PFSK-1 (cell line): ENCODE data around the gene NOXA1.

Experiments used
- FOXP2 ChIP-seq: optimal IDR thresholded peaks from 2 replicates; pipeline ENCODE3; 2011; ENCODE audit warnings: borderline replicate concordance, control low read depth, inconsistent platforms; ENCODE audit not compliant: insufficient read depth; ENCODE audit errors: extremely low read length, extremely low read depth
- POLR2AphosphoS5 ChIP-seq: IDR thresholded peaks from 2 replicates; pipeline ENCODE4 v1.6.1; 2012; ENCODE audit warnings: low read depth, mild to moderate bottlenecking, control low read depth, low read length, moderate library complexity
- SIN3A ChIP-seq: IDR thresholded peaks from 2 replicates; pipeline ENCODE4 v1.6.1; 2012; ENCODE audit warnings: mild to moderate bottlenecking, low read length, moderate library complexity, borderline replicate concordance; ENCODE audit not compliant: insufficient read depth
- TAF1 ChIP-seq: IDR thresholded peaks from 2 replicates; pipeline ENCODE4 v1.6.1; 2012; ENCODE audit warnings: low read length, control low read depth, borderline replicate concordance; ENCODE audit not compliant: insufficient read depth
- TF ChIP-seq, protein P1 (sequence below), 2 experiments: IDR thresholded peaks; 2 replicates each; pipeline versions ENCODE4 v1.6.1 to v1.8.0; 2011 to 2012; ENCODE audit warnings: low read depth in 2 of 2, low read length in 2 of 2, control low read depth in 1 of 2, inconsistent platforms in 1 of 2, mild to moderate bottlenecking in 1 of 2, moderate library complexity in 1 of 2; ENCODE audit not compliant: insufficient read depth in 1 of 2

NOXA1 gene

DNA sequence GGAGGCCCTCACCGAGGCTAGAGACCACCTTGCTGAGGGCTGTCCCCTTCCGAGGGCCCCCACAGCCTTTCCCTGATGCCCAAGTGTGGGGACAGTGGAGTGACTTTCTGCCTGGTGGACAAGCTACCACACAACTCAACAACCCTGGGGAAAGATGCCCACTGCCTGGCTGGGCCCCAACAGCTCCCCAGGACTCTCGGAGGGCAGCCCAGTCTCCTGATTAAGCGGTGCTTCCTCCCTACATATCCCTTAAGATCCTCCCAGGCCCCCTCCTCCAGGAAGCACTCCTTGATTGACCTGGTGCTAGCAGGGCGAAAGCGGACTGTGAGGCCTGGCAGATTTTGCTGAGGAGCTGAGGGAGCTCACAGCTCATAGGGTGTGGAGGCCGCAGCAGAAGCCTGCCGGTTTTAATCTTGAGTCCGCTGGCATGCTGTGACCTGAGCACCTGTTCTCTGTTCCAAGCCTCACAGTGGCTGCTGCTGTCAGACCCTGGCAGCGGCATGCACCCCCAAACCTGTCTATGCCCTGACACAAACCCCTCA, 33.7 kb downstream of the NOXA1 start:
- TF ChIP-seq POLR2AphosphoS5 (no peak), FOXP2 (no peak), TAF1 (no peak), SIN3A (no peak)
- TF ChIP-seq, protein P1, sequence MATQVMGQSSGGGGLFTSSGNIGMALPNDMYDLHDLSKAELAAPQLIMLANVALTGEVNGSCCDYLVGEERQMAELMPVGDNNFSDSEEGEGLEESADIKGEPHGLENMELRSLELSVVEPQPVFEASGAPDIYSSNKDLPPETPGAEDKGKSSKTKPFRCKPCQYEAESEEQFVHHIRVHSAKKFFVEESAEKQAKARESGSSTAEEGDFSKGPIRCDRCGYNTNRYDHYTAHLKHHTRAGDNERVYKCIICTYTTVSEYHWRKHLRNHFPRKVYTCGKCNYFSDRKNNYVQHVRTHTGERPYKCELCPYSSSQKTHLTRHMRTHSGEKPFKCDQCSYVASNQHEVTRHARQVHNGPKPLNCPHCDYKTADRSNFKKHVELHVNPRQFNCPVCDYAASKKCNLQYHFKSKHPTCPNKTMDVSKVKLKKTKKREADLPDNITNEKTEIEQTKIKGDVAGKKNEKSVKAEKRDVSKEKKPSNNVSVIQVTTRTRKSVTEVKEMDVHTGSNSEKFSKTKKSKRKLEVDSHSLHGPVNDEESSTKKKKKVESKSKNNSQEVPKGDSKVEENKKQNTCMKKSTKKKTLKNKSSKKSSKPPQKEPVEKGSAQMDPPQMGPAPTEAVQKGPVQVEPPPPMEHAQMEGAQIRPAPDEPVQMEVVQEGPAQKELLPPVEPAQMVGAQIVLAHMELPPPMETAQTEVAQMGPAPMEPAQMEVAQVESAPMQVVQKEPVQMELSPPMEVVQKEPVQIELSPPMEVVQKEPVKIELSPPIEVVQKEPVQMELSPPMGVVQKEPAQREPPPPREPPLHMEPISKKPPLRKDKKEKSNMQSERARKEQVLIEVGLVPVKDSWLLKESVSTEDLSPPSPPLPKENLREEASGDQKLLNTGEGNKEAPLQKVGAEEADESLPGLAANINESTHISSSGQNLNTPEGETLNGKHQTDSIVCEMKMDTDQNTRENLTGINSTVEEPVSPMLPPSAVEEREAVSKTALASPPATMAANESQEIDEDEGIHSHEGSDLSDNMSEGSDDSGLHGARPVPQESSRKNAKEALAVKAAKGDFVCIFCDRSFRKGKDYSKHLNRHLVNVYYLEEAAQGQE (IDR thresholded peaks at IDR 0.05; ENCODE audit: insufficient read depth in 1 of 2, low read depth in 2 of 2, low read length in 2 of 2), result no peak

DNA sequence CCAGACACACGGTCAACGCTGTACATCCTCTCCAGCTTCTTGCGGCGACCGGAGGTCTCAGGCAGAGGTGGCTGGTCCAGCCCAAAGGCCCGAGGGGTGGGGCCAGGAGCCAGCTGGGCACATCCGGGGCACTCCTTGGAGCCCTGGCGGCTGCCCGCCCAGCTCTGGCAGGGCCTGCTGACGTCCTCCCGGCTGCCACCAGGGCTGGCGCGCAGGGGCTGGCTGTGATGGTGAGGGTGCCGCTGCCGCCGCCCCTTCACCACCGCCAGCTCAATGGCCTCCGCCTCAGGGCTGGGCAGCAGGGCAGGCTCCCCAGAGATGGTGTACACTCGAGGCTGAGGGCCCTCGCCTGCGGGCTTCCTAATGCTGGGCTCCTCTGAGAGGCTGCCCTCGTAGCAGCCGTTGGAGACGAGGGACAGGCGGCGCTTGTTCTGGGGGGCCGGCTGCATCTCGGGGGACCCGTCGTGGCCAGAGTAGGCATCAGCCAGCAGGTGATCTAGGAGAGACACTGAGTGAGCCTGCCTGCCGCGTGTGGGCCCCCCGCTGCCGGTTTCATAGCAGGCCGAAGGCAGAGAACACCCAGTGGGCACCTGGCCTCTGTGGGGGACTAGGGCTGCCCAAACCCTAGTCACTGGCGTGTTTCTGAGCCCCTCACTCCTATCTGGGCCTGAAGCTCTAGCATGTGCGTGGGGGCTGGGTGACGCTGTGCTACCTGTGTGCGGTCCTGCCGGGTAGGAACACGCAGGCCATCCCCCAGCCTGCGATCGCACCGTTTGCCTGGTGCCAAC, 34.4 kb downstream of the NOXA1 start:
- no peak for TF ChIP-seq FOXP2
- TF ChIP-seq, protein P1 (IDR thresholded peaks at IDR 0.05; ENCODE audit: insufficient read depth in 1 of 2, low read depth in 2 of 2, low read length in 2 of 2), result no peak
- TF ChIP-seq TAF1, result no peak
- TF ChIP-seq SIN3A, result no peak
- no peak for TF ChIP-seq POLR2AphosphoS5

DNA sequence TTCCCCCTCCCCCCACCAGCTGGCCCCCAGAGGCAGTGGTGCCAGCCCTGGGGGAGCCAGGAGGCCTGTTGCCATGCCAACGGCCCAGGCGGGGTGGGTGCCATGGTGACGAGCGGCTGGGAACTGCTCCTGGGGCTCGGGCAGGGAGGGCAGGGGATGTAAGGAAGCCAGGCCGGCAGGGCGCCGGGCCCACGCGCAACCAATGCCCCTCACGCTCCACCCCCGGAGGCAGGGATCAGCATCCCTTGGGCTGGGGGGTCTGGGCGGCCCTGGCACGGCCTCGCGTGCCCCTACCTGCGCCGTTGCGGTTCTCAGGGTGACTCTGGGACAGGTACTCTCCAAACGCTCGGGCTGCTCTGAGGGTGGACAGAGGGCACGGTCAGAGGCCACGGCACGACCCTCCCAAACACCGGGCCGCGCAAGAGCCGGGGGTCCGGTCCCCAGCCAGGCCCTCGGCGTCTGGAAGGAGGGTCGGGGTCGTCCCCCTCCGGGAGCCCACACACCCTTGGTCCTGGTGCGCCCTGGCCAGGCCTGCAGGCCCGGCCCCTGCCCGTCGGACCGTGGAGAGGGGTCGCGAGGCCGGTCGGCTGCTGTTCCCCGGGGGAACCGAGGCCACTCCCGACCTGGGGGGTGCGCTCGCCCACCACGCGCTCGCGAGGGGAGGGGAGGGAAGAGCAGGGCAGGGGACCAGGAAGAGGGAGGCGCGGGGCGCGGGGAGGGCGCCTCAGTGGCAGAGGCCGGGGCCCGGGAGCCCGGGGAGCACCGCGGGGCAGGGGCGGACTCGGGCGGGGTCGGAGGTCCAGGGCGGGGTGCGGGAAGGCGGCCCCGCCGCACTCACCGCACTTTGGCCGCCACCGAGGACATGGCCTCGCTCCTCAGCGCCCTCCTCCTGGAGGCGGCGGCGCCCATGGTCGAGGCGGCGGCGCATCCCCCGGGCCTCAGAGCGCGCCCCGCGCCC, 35.3 kb downstream of the NOXA1 start:
- no peak for TF ChIP-seq POLR2AphosphoS5
- TF ChIP-seq SIN3A, result no peak
- TF ChIP-seq TAF1, result no peak
- TF ChIP-seq, protein P1 (IDR thresholded peaks at IDR 0.05; ENCODE audit: insufficient read depth in 1 of 2, low read depth in 2 of 2, low read length in 2 of 2), result no peak
- no peak for TF ChIP-seq FOXP2

DNA sequence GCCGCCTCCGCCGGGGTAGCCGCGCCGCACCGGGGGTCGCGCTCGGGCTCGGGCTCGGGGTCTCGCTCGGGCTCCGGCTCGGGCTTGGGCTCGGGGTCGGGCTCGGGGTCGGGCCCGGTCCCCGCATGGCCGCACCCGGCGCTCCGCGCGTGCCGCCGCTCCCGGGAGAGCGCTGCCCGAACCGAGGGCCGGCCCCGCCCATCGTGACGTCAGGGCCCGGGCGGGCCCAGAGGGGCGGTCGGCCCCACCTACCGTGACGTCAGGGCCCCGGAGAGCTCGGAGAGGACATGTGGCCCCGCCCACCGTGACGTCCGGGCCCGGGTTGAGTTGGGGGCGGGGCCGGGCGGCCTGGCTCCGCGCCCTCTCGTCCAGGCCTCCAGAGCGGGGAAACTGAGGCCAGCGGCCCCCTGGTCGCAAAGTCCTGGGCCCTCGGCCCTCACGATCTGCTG, 36.0 kb downstream of the NOXA1 start, which contains the start of gene NSMF:
NSMF (minus strand) TSS at position 183 of the 449 bp plus-strand sequence. CDS start 232 bp downstream, outside the sequence.
- TF ChIP-seq FOXP2 (no peak), TAF1 (no peak), POLR2AphosphoS5 (no peak; the same call in 1 of the 2 replicates)
- TF ChIP-seq, protein P1 (IDR thresholded peaks at IDR 0.05; ENCODE audit: insufficient read depth in 1 of 2, low read depth in 2 of 2, low read length in 2 of 2), result no peak
